HG02938 (cell line): ENCODE results near the gene SLC9A3.

Experiments used
- ATAC-seq: cut with Tn5 transposase; IDR thresholded peaks from one replicate; pipeline ENCODE4 v1.9.1; 2021; ENCODE audit warnings: mild to moderate bottlenecking, moderate library complexity; ENCODE audit not compliant: unreplicated experiment

The SLC9A3 gene

GRCh38 chr5:448061-448765 lies 76.0 kb downstream of the SLC9A3 start:
- no peak for ATAC-seq

DNA sequence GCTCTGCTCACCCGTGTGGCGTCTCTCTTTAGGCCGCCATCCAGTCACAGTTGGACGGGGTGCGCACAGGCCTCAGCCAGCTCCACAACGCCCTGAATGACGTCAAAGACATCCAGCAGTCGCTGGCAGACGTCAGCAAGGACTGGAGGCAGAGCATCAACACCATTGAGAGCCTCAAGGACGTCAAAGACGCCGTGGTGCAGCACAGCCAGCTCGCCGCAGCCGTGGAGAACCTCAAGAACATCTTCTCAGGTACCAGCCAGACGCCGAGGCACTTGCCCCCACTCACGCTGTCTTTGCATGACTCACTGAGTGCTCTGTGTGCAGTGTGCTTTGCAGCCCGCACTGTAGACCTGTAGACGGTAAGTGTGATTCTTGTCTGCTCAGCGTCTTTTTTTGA lies 76.7 kb downstream of the SLC9A3 start:
- no peak for ATAC-seq

DNA sequence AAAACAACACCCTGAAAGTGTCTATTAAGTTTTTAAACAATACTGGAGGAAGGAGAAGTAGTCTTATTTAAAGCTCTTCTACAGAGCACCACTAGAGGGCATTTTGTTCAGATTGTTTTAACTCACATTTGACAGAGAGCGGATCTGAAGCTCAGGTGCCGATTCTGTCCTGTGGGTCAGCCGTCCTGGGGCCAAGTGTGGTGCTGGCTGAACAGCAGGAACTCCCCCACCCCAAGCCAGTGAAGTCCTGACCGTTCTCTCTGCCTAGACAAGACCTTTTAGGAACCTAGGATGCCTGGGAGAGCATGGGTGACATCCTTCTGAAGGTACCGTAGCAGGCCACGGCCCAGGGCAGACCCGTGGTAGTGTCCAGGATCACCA lies 77.4 kb downstream of the SLC9A3 start:
- no peak for ATAC-seq

DNA sequence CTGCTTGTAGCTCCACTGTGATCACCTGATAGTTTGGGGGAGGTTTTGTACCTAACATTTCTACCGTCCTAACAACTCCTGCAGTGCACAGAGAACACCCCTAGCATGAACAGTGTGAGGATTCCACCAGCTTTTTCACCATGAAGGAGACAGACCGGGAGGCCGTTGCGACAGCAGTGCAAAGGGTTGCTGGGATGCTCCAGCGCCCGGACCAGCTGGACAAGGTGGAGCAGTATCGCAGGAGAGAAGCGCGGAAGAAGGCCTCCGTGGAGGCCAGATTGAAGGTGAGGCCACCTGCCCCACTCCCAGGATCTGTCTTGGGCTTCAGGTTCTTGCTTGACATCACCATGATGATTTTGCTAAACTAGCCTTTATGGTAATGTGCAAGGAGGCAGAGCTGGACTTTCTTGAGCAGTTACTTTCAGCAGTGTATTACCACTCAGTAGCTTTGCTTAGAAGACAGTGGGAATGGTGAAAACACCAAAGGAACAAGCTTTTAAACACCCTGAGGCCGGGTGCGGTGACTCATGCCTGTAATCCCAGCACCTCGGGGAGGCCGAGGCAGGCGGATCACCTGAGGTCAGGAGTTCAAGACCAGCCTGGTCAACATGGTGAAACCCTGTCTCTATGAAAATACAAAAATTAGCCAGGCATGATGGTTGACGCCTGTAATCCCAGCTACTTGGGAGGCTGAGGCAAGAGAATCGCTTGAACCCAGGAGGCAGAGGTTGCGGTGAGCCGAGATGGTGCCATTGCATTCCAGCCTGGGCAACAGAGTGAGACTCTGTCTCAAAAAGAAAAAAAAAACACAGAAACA lies 78.0 kb downstream of the SLC9A3 start:
- no peak for ATAC-seq

- ATAC-seq, result no peak
These were observed 78.7 kb downstream of the SLC9A3 start for GRCh38 chr5:445591-445990.

- ATAC-seq, result no peak
These were observed 80.0 kb downstream of the SLC9A3 start for GRCh38 chr5:444226-444625.

- peak; percentile 14 for ATAC-seq
These were observed 80.8 kb downstream of the SLC9A3 start for GRCh38 chr5:443239-444151.

DNA sequence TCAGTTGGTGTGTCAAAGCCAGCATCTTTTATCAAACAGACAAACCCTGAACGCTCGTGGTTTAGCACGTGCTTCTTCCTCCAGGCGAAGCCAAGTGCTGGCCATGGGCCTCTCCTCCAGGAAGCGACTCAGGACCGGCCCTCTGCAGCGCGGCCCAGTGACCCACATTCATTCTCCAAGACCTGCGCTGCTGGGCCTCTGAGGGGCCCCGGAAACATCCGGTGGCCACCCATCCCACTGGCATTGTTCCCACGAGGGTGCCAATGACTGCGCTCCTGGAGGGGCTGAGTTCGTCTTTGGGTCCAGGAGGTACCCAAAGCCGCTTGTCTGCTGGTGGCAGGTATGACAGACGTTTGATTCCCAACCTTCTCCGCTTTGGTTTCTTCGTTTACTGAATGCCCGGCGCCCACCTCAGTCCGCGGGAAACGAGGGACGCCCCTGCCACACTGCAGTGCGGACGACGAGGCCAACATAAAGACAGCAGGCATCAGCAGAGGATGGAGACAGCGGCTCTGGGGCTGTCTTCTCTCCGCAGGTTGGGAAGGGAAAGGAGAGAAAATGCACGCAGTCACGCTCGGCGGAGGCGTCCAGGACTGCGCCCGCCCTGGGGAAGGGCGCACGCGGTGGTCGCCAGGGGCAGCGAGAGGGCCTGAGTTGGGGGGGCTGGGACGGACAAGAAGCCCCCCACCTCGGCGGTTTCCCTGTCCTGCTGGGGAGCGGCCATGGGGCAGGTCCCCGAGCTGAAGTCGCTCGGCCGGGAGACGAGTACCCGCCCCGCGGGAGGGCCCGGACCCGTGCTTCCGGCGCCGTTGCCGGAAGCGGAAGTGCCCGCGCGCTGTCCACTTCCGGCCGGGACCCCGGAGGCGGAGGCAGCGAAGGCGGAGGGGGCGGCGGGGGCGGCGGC lies 81.7 kb downstream of the SLC9A3 start, which contains the start of gene EXOC3:
TSS of gene EXOC3 (plus strand) at position 842 of the 904 bp plus-strand sequence. CDS start 3,030 bp downstream, outside the sequence.
- ATAC-seq, result peak; percentile 71

DNA sequence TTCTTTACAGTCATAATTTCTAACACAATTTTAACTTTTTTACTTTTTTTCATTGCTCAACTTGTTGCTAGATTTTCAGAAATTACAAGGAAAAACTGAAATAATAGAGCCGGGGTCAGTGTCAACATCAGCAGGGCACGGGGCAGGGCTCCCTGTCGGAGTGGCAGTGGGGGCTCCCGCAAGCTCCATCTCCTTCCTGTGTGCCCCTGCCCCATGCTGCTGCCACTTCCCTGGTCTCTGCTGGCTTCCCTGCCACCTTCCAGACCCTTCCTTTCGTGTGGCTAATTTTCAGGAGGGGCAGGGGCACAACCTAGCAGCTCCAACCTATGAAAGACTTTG lies 82.3 kb downstream of the SLC9A3 start:
- ATAC-seq, result no peak

- no peak for ATAC-seq
These were observed 83.6 kb downstream of the SLC9A3 start for GRCh38 chr5:440401-441201.

- no peak for ATAC-seq
These were observed 84.6 kb downstream of the SLC9A3 start for GRCh38 chr5:439636-440035.

DNA sequence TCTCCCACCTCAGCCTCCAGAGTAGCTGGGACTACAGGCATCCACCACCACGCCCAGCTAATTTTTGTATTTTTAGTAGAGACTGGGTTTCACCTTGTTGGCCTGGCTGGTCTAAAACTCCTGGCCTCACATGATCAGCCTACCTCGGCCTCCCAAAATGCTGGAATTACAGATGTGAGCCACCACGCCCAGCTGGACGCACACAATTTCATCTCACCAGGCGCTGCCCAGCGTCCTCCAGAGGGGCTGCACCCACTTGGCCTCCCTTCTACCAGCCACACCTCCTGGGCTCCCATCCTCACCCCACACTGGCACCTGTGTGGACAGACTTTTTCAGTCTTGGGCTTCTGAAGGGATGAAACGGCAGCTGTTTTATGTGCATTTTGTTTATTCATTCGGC lies 85.1 kb downstream of the SLC9A3 start:
- ATAC-seq, result no peak

GRCh38 chr5:438481-438981 lies 85.7 kb downstream of the SLC9A3 start:
- ATAC-seq, result no peak

GRCh38 chr5:437281-437771 lies 86.9 kb downstream of the SLC9A3 start:
- no peak for ATAC-seq

DNA sequence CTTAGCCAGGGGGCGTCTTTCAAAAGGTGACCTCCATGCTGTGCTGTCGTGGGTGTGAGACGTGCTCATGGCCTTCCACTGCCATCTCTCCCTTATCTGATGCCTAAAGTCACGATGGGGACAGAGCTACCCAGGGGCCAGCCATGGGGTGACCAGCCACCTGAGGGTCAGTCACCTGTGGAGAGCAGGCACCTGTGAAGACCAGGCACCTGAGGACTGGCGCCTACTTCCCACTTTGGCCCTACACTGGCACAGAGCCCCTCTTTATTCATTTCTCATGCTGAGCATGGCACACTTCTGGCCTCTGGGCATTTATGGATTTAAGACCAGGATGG lies 87.6 kb downstream of the SLC9A3 start:
- ATAC-seq, result no peak

GRCh38 chr5:435961-436640 lies 88.1 kb downstream of the SLC9A3 start:
- no peak for ATAC-seq

DNA sequence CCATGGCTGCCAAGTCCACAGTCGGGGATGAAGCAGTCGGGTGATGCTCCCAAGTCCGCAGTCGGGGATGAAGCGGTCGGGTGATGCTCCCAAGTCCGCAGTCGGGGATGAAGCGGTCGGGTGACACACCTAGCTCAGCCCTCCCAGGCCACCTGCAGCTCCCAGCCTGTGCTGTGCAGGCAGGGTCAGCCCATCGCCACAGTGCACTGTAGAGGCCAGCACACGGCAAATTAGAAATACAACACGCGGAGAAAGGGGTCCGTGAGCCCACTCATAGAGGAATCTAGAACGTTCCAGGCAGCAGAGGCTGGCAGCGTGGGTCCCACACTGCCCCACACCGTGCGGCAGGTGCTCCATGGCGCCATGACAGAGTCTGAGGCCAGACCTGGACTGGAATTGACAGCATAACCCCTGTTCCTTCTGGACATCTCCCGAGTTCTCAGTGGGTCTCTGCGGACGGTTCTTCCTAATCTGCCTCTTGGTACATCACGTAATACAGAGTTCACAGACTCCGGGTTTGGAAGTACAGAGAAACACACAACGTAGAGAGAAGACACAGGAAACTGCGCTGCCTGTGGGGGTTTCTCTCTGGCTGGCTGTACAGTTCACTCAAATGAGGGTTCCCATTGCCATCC lies 89.0 kb downstream of the SLC9A3 start:
- no peak for ATAC-seq

- ATAC-seq, result no peak
These were observed 89.7 kb downstream of the SLC9A3 start for GRCh38 chr5:434443-435146.
